Muscle of leg (tissue), 11 donors: ENCODE data around the gene LIN28B. TPM values are rescaled to one million over a fixed set of nuclear protein-coding genes. Genes with fewer than 3 reads are reported as not detected.

Experiments used
- DNase-seq: peaks from one replicate; pipeline ENCODE4 v3.0.0; 2013
- H3K27ac ChIP-seq: one replicate; pipeline ENCODE4 v1.5.1; 2013; ENCODE audit warnings: mild to moderate bottlenecking, low read length, control low read depth
- H3K27me3 ChIP-seq: one replicate; pipeline ENCODE4 v1.6.1; 2013; ENCODE audit warnings: low read length; ENCODE audit not compliant: control insufficient read depth, insufficient read depth
- H3K36me3 ChIP-seq: one replicate; pipeline ENCODE4 v1.6.1; 2013; ENCODE audit warnings: low read length; ENCODE audit not compliant: control insufficient read depth, insufficient read depth
- H3K4me1 ChIP-seq: one replicate; pipeline ENCODE4 v1.6.1; 2013; ENCODE audit warnings: low read length; ENCODE audit not compliant: control insufficient read depth, insufficient read depth
- H3K4me3 ChIP-seq: one replicate; pipeline ENCODE4 v1.5.1; 2013; ENCODE audit warnings: low read length, control low read depth
- H3K9me3 ChIP-seq: replicated peaks from 2 replicates; pipeline ENCODE4 v1.6.1; 2013; ENCODE audit warnings: low read depth, low read length; ENCODE audit not compliant: control insufficient read depth
- WGBS: methylation state at CpG from one replicate; pipeline ENCODE4 v1.1.5; 2013; ENCODE audit warnings: missing lambda C conversion rate; ENCODE audit not compliant: insufficient coverage; 5-methylcytosine and 5-hydroxymethylcytosine counted together
- polyA plus RNA-seq, 8 donors: library from polyadenylated mRNA; unstranded; fragments of 120-200 nt; gene quantifications; one replicate each; pipeline versions ENCODE4 v1.2.1 to v1.2.3, GENCODE V29; 2013; ENCODE audit warnings: inconsistent platforms in 1 of 8, low replicate concordance in 1 of 8; ENCODE audit not compliant: insufficient read length in 8 of 8, insufficient read depth in 1 of 8
- total RNA-seq: library from RNA; stranded (reverse); fragments of 120-200 nt; gene quantifications from one replicate; pipeline ENCODE4 v1.2.4, GENCODE V29; 2013

Gene LIN28B
- total and polyA plus RNA-seq, 9 donors: 0.04 to 0.12 (median 0.09) TPM

DNA sequence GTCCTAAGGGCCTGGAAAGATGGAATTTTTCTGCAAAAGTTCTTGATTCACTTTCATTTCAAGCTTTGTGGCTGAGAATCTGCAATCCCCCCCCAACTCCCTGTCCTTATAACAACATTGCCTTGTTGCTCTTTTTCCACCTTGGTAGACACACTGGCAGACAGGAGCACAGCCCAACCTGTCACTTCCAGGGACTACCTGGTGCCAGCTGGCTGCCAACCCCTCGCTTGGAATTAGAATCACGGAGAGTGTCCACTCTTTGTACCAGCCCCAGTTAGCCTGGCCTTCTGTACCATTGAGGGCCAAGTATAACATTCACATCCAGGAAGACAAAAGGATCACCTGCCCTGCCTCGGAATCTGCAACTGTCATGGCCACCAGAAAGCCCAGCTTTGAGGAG lies 148.2 kb downstream of the LIN28B start:
- 81% methylated on average over 2 of the region's 3 CpGs for WGBS
- Histone ChIP-seq H3K4me3 (no peak overlapping the region), H3K27me3 (no peaks in the 10 kb centered on the region), H3K9me3 (no peaks in the 10 kb centered on the region), H3K36me3 (peaks cover 21% of the 10 kb centered on the region), H3K27ac (no peak overlapping the region), H3K4me1 (peaks cover 9% of the 10 kb centered on the region)
- DNase-seq: no peak

DNA sequence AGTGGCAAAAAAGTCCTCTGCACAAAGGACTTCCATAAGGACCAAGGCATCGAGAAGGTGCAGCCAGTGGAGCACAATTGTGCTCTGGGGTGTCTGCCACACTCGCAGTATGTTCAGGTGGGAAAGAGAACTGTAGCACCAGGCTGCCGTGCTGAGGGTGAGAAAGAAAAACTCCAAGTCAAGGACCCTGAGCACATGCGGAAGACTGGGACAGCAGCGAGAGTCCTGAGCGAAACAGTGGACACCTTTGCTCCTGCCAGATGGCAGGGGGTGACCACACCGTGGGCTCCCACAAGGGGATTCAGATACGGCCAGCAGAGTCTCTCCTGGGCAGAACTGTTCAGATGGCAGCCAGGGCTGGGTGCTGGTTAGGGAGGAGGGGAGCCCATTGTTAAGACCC lies 149.4 kb downstream of the LIN28B start:
- H3K4me1 ChIP-seq: peaks cover 9% of the 10 kb centered on the region
- DNase-seq: no peak
- no peak overlapping the region for H3K4me3 ChIP-seq
- no peaks in the 10 kb centered on the region for H3K9me3 ChIP-seq
- no peak overlapping the region for H3K27ac ChIP-seq
- peaks cover 21% of the 10 kb centered on the region for H3K36me3 ChIP-seq
- WGBS: 77% methylated on average over 7 of the region's 8 CpGs
- no peaks in the 10 kb centered on the region for H3K27me3 ChIP-seq

DNA sequence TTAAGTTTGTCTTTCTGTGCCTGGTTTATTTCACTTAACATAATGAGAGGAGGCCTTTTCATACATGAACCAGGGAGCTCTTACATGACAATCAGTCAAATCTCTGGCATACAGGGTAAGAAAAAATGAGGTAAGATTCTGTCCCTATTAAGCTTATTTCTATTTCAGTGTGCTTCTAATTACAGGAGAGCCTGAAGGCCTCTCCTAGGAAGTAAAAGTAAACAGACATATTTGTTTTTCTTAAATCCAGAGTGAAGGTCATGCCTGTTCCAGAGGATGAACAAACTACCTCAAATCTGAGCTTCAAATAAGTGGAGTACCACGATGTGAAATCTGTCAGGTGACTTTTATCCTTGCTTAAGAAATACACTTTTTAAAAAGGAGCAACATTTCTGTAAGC lies 150.3 kb downstream of the LIN28B start:
- no CpG with 5 or more reads among the region's 1 CpG for WGBS
- Histone ChIP-seq H3K4me3 (no peak overlapping the region), H3K4me1 (peaks cover 6% of the 10 kb centered on the region), H3K9me3 (no peaks in the 10 kb centered on the region), H3K27me3 (no peaks in the 10 kb centered on the region), H3K36me3 (peaks cover 30% of the 10 kb centered on the region), H3K27ac (no peak overlapping the region)
- DNase-seq: no peak

DNA sequence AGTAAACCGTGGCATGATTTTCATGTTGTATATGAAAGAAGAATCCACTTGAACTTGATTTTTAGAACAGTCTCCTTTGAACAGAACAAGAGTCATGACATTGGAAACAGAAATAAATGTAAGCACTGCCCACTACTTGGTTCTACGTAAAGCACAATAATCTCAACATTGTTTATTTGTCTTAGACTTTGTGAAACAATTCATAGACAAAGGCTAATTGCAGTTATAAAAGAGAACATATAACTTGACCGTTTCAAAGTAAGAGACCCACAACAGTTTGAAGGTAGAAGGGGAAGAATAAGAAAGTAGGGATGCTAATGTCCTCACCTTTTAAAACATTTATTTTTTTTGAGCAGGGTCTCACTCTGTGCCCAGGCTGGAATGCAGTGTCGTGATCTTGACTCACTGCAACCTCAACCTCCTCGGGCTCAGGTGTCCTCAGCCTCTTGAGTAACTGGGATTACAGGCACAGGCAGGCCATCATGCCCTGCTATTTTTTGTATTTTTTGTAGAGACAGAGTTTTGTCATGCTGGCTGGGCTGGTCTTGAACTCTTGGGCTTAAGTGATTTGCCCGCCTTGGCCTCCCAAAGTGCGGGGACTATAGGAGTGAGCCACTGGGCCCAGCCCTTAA lies 151.8 kb downstream of the LIN28B start:
- no peak overlapping the region for H3K4me3 ChIP-seq
- peaks cover 37% of the 10 kb centered on the region for H3K36me3 ChIP-seq
- H3K9me3 ChIP-seq: no peaks in the 10 kb centered on the region
- peaks cover 4% of the 10 kb centered on the region for H3K4me1 ChIP-seq
- no peak for DNase-seq
- 100% methylated on average over 3 of the region's 7 CpGs for WGBS
- no peaks in the 10 kb centered on the region for H3K27me3 ChIP-seq
- no peak overlapping the region for H3K27ac ChIP-seq

DNA sequence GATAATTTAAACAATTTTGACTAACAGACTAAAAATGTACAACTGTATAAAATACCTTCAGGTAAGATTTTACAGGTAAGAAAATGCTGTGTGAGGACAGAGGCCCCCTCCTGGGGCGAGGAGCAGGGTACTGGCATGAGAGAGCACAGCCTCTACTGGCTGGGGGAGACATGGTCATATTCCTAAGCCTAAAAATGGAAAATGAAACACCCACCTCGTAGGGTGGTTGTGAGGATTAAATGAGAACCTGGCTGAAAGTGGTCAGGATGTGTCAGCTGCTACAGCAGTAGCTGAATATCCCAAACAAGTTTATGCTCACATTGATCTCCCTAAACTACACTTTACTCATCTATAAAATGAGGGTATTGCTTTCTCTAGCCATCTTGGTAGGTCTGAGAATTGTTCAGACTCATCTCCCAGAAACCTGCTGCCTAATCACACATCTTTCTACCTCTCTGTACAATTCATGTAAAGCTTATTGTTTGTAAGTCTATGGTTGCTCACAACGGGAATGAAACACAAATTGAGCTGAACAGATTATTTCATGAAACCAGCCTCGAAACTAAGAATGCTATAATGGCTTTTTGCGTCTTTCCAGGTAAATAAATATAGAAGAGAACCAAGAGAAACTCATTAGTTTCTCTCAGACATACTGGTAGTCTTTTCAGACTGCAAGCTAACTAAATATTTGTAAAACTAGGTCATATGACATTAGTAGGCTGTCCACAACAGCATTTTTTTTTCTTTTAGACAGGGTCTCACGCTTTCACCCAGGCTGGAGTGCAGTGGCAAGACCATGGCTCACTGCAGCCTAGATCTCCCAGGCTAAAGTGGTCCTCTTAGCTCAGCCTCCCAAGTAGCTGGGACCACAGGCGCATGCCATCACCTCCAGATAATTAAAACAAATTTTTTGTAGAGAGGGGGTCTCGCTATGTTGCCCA lies 153.3 kb downstream of the LIN28B start:
- DNase-seq: no peak
- Histone ChIP-seq H3K27ac (no peak overlapping the region), H3K27me3 (no peaks in the 10 kb centered on the region), H3K9me3 (no peaks in the 10 kb centered on the region), H3K4me1 (peaks cover 4% of the 10 kb centered on the region), H3K4me3 (no peak overlapping the region), H3K36me3 (peaks cover 37% of the 10 kb centered on the region)
- no CpG with 5 or more reads among the region's 8 CpGs for WGBS

DNA sequence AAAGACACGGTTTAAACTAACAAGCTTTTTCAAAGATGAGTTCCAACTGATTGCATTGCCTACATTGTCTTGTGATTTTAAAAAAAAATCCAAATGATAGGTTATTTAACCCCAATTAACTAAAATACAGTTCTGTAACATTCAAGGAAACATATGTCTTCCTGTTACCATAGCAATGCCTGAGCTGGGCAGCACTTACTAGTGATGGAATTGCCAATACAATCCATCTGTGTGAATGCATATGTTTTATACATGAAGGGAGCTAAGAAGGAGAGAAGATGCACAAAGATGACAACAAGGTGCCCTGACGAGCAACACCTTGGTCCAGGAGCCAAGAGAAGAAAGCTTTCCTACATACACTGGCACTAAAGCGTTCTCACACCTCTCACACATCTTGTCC lies 154.2 kb downstream of the LIN28B start:
- peaks cover 4% of the 10 kb centered on the region for H3K4me1 ChIP-seq
- H3K27me3 ChIP-seq: no peaks in the 10 kb centered on the region
- WGBS: no CpG with 5 or more reads among the region's 3 CpGs
- no peak for DNase-seq
- no peak overlapping the region for H3K27ac ChIP-seq
- H3K4me3 ChIP-seq: no peak overlapping the region
- peaks cover 39% of the 10 kb centered on the region for H3K36me3 ChIP-seq
- H3K9me3 ChIP-seq: no peaks in the 10 kb centered on the region

DNA sequence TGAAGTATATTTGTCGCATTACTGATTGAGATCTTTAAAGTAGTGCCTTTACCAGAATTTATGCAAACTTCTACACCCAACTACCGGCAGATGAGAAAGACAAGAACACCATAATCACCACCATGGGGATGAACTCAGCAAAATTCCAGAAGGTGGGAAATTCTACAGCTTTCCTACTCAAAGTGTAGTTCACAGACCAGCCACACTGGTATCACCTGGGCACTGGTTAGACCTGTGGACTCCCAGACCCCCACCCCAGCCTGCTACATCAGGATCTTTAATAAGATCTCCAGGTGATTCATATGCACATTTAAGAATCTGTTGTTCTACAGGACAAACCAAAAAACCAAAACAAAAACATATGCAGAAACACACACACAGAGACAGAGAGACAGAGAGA lies 155.0 kb downstream of the LIN28B start:
- WGBS: no CpG with 5 or more reads among the region's 2 CpGs
- DNase-seq: no peak
- H3K36me3 ChIP-seq: peaks cover 35% of the 10 kb centered on the region
- H3K4me3 ChIP-seq: no peak overlapping the region
- peaks cover 2% of the 10 kb centered on the region for H3K4me1 ChIP-seq
- H3K9me3 ChIP-seq: no peaks in the 10 kb centered on the region
- no peaks in the 10 kb centered on the region for H3K27me3 ChIP-seq
- no peak overlapping the region for H3K27ac ChIP-seq

DNA sequence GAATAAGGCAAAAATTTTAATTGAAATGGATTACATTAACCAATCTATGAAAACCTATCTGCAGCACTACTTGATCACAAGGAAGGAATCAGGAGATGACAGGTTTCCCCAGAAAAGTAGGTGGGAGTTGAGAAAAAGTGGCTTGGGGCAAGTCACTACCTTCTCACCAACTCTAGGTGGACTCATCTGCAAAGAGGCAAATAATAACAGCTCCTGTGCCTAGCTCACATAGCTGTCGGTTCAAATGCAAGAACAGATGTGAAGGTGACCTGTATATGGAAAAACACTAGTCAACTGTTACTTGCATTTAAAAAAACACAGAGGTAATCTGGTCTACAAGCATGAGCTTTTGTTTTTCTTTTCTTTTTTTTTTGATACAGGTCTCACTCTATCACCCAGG lies 155.7 kb downstream of the LIN28B start:
- H3K4me3 ChIP-seq: no peak overlapping the region
- H3K9me3 ChIP-seq: no peaks in the 10 kb centered on the region
- peaks cover 40% of the 10 kb centered on the region for H3K36me3 ChIP-seq
- no peaks in the 10 kb centered on the region for H3K27me3 ChIP-seq
- WGBS: no CpG with 5 or more reads among the region's 1 CpG
- peaks cover 2% of the 10 kb centered on the region for H3K4me1 ChIP-seq
- no peak for DNase-seq
- no peak overlapping the region for H3K27ac ChIP-seq

DNA sequence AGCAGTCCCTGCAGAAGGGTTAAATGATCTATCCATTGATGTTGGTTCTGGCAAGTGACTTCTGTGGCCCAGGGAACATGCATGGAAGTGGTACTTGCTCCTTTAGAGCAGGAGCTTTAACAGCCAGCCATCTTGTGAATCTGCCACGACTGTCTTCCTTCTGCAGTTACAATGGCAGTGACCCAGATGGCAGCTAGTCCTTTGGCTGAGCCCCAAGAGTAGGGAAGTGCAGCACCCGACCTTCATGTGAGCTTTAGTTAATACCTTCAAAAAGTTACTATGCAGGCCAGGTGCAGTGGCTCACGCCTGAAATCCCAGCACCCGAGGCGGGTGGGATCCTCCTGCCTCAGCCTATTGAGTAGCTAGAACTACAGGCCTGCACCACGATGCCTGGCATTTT lies 156.5 kb downstream of the LIN28B start:
- H3K4me1 ChIP-seq: peaks cover 2% of the 10 kb centered on the region
- H3K9me3 ChIP-seq: no peaks in the 10 kb centered on the region
- H3K27ac ChIP-seq: no peak overlapping the region
- no peaks in the 10 kb centered on the region for H3K27me3 ChIP-seq
- peak; percentile 11 for DNase-seq
- H3K36me3 ChIP-seq: peaks cover 35% of the 10 kb centered on the region
- no peak overlapping the region for H3K4me3 ChIP-seq
- WGBS: 59% methylated on average over 5 of the region's 6 CpGs

DNA sequence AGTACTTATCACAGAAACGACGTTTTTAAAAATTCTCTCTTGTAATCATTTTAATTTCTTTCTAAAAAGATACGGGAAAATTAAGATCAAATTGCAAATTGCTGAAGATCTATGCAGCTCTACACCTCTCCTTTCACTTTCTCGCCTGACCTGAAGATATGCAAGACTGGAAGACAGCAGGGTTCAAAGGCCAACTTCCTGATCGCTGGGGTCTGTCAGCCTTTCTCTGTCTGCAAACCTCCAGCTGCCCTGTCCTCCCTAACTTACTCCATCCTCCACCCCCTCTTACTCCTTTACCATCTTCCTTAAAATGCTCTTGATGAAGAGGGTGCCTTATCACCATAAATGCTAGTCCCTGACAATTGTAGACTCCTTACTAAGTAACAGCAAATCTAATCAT lies 159.2 kb downstream of the LIN28B start:
- no peak for DNase-seq

More for the DNA sequence above, 159.2 kb downstream of the LIN28B start:
- Histone ChIP-seq H3K27me3 (no peaks in the 10 kb centered on the region), H3K27ac (no peak overlapping the region), H3K4me3 (no peak overlapping the region), H3K4me1 (no peaks in the 10 kb centered on the region), H3K9me3 (no peaks in the 10 kb centered on the region), H3K36me3 (peaks cover 32% of the 10 kb centered on the region)
- WGBS: 63% methylated on average over 2 of the region's 5 CpGs
